GM18951 (cell line): ENCODE measurements around the gene CLEC2A.

ENCODE experiments used
- POLR2A ChIP-seq: IDR thresholded peaks from 4 replicates; pipeline ENCODE4 v1.6.1; 2011; ENCODE audit warnings: mild to moderate bottlenecking; ENCODE audit not compliant: insufficient read length, insufficient read depth; ENCODE audit errors: extremely low read depth
- in situ Hi-C: fragments of 300-500 bp; cut with MboI; formaldehyde crosslinking; loops from one replicate; pipeline ENCODE4 v1.12.0; 2022; ENCODE audit warnings: low sequenced_read_pairs, mixed read lengths, inconsistent platforms; ENCODE audit not compliant: unreplicated experiment

Gene CLEC2A

DNA sequence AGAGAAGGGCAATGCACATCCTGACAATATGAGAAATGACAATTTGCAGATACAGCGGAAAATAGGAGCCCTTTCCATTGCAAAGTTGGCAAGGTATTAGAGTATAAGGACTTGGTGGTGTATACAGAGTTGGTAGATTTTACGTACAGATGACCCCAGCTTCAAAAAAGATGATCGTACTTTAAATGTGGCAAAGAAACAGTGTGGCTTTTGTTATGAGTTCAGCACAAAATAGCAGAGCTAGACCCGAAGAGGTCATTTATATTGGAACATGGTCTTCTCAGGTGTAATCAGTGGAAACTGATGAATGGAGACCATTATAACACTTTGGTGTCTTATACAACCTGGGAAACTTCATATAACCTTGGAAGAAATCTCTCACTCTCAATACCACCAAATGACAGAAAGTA is 65.3 kb downstream of the CLEC2A start:
- TF ChIP-seq POLR2A: no peak
- in situ Hi-C loops: no loop called here

DNA sequence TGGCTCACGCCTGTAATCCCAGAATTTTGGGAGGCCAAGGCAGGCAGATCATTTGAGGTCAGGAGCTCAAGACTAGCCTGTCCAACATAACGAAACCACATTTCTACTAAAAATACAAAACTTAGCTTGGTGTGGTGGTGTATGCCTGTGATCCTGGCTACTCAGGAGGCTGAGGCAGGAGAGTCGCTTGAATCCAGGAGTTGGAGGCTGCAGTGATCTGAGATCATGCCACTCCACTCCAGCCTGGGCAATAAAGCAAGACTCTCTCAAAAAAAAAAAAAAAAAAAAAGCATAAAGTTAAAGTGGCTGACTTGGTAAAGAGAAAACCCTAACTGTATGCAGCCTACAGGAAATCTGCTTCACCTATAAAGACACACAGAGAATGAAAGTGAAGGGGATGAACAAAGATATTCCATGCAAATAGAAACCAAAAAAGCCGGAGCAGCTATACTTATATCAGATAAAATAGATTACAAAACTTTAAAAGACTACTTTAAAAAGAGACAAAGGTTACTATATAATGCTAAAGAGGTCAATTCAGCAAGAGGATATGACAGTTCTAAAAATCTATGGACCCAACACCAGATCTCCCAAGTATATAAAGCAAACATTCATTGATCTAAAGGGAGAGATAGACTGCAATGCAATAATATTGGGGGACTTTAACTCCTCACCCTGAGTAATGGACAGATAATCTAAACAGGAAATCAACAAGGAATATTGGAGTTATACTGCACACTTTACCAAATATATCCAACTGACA is 67.1 kb downstream of the CLEC2A start:
- in situ Hi-C loops: no loop called here
- TF ChIP-seq POLR2A: no peak
